ENCODE measurements around the gene PSMC2.
A peak's percentile ranks its signal among the peaks of the same experiment; 100 is the strongest.

PSMC2 gene

GRCh38 chr7:103347507-103348267 is at the start of gene PSMC2:
TSS of gene PSMC2 (plus strand) at chr7:103347643. CDS start at chr7:103347712, 69 bp downstream.
- peak; percentile 61 to 63 for DNase-seq (ENCODE audit: low read depth in 2 of 2)

DNA sequence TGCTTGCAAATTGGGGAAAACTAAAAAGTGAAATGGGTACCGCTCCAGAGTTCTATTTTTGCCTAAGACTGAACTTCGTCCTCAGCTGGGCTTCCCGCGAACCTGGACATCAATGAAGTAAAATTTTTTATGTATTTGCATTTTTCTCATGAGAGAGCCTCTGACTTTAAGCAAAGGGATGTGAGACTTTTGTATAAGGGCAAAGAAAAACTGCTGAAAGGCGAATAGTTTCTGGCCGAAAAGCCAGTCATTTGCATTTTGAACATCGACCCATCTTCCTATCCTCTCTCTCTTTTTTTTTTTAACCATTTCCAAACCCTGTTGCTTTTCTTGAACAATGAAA is 49.6 kb upstream of the PSMC2 start:
- DNase-seq (ENCODE audit: low read depth in 2 of 2) = no peak

GRCh38 chr7:103299660-103300059 is 47.8 kb upstream of the PSMC2 start:
- no peak for DNase-seq (ENCODE audit: low read depth in 2 of 2)

DNA sequence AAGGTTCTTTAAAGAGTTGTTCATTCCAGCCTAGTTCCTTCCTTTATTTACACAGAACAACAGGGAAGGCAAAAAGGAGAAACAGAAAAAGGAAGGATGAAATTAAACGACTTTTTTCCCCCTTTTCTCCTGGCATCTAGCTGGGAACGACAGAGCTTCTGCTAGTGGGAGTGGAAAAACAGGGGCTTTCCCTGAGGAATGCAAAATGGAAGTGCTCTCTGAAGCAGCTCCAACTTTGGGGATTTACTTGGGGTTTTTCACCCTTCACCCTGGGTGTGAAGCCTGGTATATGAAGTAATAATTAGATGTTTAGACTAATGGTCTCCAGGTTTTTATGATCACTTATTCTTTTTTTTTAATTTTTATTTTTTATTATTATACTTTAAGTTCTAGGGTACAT is 46.0 kb upstream of the PSMC2 start:
- no peak for DNase-seq (ENCODE audit: low read depth in 2 of 2)

- no peak for DNase-seq (ENCODE audit: low read depth in 2 of 2)
Measured at GRCh38 chr7:103307503-103308231, 39.8 kb upstream of the PSMC2 start.

GRCh38 chr7:103314852-103315251 is 32.6 kb upstream of the PSMC2 start:
- no peak for DNase-seq (ENCODE audit: low read depth in 2 of 2)

GRCh38 chr7:103316380-103316941 is 31.0 kb upstream of the PSMC2 start:
- DNase-seq (ENCODE audit: low read depth in 2 of 2) = no peak

- no peak for DNase-seq (ENCODE audit: low read depth in 2 of 2)
Measured at GRCh38 chr7:103317009-103317408, 30.4 kb upstream of the PSMC2 start.

- no peak for DNase-seq (ENCODE audit: low read depth in 2 of 2)
Measured at GRCh38 chr7:103325744-103326143, 21.7 kb upstream of the PSMC2 start.

DNA sequence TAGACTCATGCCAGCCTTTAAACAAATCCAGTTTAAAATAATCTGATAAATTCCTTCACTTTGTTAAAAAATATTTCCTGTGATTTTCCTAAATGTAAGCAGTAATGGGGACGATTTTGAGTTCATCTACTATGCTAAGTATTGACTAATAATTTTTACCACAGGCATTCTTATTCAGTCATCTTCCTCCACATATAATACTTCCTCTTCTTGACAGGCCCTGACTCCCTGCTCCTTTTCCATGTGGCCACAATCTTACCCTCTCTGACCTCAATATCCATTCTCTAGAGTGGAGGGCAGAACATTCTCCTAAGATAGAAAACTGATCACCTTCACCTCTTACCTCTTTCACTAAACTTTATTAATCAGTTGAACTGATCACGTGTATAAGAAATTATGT is 10.7 kb upstream of the PSMC2 start:
- DNase-seq (ENCODE audit: low read depth in 2 of 2) = no peak

GRCh38 chr7:103338864-103339263 is 8.6 kb upstream of the PSMC2 start:
- DNase-seq (ENCODE audit: low read depth in 2 of 2) = no peak

DNA sequence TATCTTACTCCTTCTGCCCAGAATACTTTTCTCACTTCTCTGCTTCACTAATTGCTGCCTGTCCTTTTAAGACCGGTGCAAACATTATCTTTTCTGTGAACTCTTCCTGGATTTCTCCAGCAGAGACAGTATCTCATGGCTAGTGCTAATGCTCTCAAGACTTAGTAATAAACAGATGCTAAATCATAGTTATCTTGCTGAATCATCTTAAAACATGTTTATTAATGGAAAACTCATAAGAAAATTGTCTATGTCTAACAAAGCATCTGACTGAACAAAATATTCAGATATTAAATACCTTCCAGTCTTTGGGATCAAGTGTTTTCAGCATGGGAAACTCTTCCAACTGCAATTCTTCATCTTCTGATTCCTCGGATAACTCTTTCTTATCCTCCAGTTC is 6.0 kb upstream of the PSMC2 start:
- no peak for DNase-seq (ENCODE audit: low read depth in 2 of 2)

GRCh38 chr7:103343332-103343731 is 4.1 kb upstream of the PSMC2 start:
- DNase-seq (ENCODE audit: low read depth in 2 of 2) = no peak

DNA sequence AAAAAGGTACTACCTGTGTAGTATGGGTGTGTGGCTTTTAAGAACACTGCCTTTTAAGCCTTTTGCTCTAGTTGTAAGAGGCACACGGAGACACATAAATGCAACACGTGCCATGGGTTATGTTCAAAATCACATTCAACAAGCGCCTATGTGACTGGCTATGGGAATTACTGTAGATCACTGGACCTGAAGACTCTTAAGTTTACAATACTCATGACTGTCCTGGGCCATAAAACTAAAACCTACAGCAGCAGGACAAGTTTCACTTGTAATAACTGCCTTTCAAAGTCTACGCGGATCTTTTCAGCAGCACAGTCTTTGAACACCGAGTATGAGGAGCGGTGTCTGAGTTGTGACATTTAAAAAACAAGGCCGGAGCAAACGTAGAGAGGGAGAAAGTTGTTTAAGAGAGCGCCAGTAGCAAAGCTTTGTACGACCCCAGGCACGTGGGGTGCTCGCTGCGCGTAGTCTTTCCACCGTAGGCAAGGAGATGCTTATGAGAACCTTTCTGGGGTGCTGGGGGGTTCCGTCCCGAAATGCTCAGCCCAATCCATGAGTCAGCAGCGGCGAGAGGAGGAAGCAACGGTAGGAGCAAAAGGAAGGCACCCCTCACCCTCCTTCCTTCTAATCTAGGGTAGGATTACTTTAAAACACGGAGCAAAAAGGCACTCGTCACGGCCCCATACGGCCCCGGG is 3.5 kb upstream of the PSMC2 start:
- peak in 1 of 2 donors; percentile 9 for DNase-seq (ENCODE audit: low read depth in 2 of 2)

DNA sequence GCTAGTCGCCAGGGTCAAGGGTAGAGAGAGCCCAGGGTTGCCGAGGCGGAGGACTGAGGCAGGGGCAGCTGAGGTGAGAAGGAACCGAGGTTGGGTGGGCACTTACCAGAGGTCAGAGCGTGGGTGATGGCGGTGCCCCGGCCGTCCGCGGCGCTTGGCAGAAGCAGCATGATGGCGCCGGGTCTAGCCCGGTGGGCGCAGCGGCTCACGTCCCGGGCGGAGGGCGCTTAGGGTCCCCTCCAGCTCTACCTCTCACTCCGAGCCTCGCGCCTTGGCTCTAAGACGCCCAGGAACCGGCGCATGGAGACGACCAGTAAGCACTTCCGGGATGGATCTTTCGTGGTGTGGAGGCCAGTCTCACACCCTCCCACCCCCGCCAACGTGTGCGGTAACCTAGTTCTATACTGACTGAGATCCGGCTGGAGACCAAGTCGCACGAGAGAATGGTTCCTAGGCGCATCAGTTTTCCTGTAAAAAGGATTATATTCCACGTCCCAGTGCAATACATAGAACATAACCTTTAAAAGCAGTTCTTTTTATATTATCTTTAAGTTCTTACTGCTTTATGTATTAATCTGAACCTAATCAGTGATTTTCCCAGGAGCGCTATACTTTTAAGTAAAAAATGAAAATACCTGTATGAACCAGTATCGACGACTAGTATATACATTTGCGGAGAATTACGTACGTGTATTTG is 2.8 kb upstream of the PSMC2 start, which contains the start of gene DNAJC2:
TSS of gene DNAJC2 (minus strand) at position 315 of the 697 bp plus-strand sequence. CDS start at position 170, 145 bp downstream.
- DNase-seq (ENCODE audit: low read depth in 2 of 2) = peak; percentile 63 to 66

GRCh38 chr7:103346396-103346795 is 1.0 kb upstream of the PSMC2 start:
- no peak for DNase-seq (ENCODE audit: low read depth in 2 of 2)

DNA sequence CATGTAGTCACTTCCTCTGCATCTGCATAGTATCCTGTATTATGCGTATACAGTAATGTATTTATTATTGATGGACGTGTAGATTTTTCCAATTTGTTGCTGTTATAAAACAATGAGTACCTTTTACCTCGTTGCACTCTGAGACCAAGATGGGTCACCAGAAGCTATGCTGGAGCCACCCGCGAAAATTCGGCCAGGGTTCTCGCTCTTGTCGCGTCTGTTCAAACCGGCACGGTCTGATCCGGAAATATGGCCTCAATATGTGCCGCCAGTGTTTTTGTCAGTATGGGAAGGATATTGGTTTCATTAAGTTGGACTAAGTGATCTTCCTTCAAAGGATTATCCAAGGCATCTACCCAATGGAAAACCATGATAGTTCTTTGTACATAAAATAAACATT is 1.0 kb downstream of the PSMC2 start:
- DNase-seq (ENCODE audit: low read depth in 2 of 2) = no peak

- DNase-seq (ENCODE audit: low read depth in 2 of 2) = no peak
Measured at GRCh38 chr7:103348959-103349358, 1.5 kb downstream of the PSMC2 start.

GRCh38 chr7:103349805-103350204 is 2.4 kb downstream of the PSMC2 start:
- DNase-seq (ENCODE audit: low read depth in 2 of 2) = no peak

DNA sequence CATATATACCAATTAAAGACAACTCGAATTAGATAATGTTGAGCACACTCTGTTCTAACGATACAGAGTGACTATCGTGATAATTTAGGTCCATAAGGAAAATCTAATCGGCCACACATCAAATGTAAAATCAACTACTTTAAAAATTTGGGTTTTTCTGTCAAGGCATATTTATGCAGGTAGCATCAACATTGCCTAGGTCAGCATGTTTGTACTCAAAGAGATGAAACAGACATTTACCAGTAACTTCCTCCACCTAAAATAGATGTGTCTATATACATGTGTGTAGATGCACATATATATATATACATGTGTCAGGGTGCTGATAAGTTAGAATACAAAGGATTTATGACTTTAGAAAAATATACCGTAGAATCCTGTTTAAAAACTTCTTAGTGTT is 22.0 kb downstream of the PSMC2 start:
- DNase-seq (ENCODE audit: low read depth in 2 of 2) = no peak

GRCh38 chr7:103373866-103374643 is 26.6 kb downstream of the PSMC2 start:
- DNase-seq (ENCODE audit: low read depth in 2 of 2) = no peak
